A673 (cell line): ENCODE data around the gene ZNF740.

Experiments
- EZH2 ChIP-seq: fragments of 200-600 bp; sonication (generic); IDR thresholded peaks from 2 replicates; pipeline ENCODE4 v1.6.1; 2017; ENCODE audit warnings: borderline replicate concordance, low read depth, mild to moderate bottlenecking, mixed read lengths, antibody characterized with exemption, low read length; ENCODE audit not compliant: poor library complexity, severe bottlenecking
- TF ChIP-seq, protein P1 (sequence below): fragments of 300-800, 200-600 bp; sonication (generic); conservative IDR thresholded peaks from 2 replicates; pipeline ENCODE4 v1.5.1; 2017; ENCODE audit warnings: low read depth, mild to moderate bottlenecking, antibody characterized with exemption, low read length, moderate library complexity, mixed read lengths

GRCh38 chr12:53218551-53219291 is 38.2 kb downstream of the ZNF740 start:
- no peak for TF ChIP-seq EZH2
- TF ChIP-seq, protein P1, sequence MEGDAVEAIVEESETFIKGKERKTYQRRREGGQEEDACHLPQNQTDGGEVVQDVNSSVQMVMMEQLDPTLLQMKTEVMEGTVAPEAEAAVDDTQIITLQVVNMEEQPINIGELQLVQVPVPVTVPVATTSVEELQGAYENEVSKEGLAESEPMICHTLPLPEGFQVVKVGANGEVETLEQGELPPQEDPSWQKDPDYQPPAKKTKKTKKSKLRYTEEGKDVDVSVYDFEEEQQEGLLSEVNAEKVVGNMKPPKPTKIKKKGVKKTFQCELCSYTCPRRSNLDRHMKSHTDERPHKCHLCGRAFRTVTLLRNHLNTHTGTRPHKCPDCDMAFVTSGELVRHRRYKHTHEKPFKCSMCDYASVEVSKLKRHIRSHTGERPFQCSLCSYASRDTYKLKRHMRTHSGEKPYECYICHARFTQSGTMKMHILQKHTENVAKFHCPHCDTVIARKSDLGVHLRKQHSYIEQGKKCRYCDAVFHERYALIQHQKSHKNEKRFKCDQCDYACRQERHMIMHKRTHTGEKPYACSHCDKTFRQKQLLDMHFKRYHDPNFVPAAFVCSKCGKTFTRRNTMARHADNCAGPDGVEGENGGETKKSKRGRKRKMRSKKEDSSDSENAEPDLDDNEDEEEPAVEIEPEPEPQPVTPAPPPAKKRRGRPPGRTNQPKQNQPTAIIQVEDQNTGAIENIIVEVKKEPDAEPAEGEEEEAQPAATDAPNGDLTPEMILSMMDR = no peak
